ENCODE results near the gene PPBP. TPM values are rescaled to one million over a fixed set of nuclear protein-coding genes. Genes with fewer than 3 reads are reported as not detected.

PPBP gene
- total and polyA plus RNA-seq, 9 of the 15 experiments (the other 6 are each of a cell fraction or from before 2014, with no cell fraction given) = 0.17 to 0.55 (median 0.29) TPM; not detected in 4

- no peak for TF ChIP-seq HDAC3 (IDR thresholded peaks at IDR 0.05; ENCODE audit: borderline replicate concordance, partially characterized antibody)
These were observed 35.7 kb upstream of the PPBP start (continued) for GRCh38 chr4:74023709-74024108.

GRCh38 chr4:74021601-74022000 lies 33.6 kb upstream of the PPBP start:
- Histone ChIP-seq H4K20me1 (replicated peaks; ENCODE audit: control insufficient read depth, insufficient read depth, low read length) (no peaks in the 10 kb centered on the region), H3K4me3 (no peak overlapping the region), H3K27ac (ENCODE audit: extremely low read depth, low read depth, low read length) (no peak overlapping the region), H3K27me3 (ENCODE audit: control insufficient read depth in 2 of 2, insufficient read depth in 2 of 2, low read length in 2 of 2) (no peaks in the 10 kb centered on the region), H3K4me2 (ENCODE audit: insufficient read depth, low read length) (no peak overlapping the region), H3K4me1 (replicated peaks in 1 of 2; ENCODE audit: control insufficient read depth in 2 of 2, insufficient read depth in 2 of 2, low read length in 2 of 2) (no peaks in the 10 kb centered on the region), H3K9ac (ENCODE audit: insufficient read depth in 1 of 2, low read depth in 2 of 2, low read length in 2 of 2) (no peak overlapping the region), H2AFZ (ENCODE audit: low read depth, low read length) (no peak overlapping the region), H3K9me3 (replicated peaks; ENCODE audit: control insufficient read depth, insufficient read depth, low read depth, low read length) (no peaks in the 10 kb centered on the region), H3K36me3 (ENCODE audit: control insufficient read depth, insufficient read depth, low read length) (no peaks in the 10 kb centered on the region), H3K9me1 (ENCODE audit: control insufficient read depth, insufficient read depth, low read length) (no peaks in the 10 kb centered on the region), H3K79me2 (ENCODE audit: control insufficient read depth, insufficient read depth, low read length) (no peaks in the 10 kb centered on the region)
- no TSS peak for BruUV-seq (replicated peaks)
- intact Hi-C loops (cut with micrococcal nuclease) = no loop called here
- 12% methylated on average over 2 of the region's 2 CpGs for WGBS (ENCODE audit: insufficient coverage, low coverage, missing lambda C conversion rate)
- DNase-seq (ENCODE audit: extremely low read depth in 1 of 4, low spot score in 3 of 4) (no peak), FAIRE-seq (no peak), ATAC-seq (no peak)
- in situ Hi-C loops (cut with MboI) = no loop called here
- no peak for TF ChIP-seq MAFK (IDR thresholded peaks at IDR 0.05; ENCODE audit: low read length)
- no peak for TF ChIP-seq ZKSCAN8 (CRISPR knock-in tag; IDR thresholded peaks at IDR 0.05)
- TF ChIP-seq HCFC1 (IDR thresholded peaks at IDR 0.05; ENCODE audit: low read depth, low read length) = no peak
- TF ChIP-seq LARP7 (IDR thresholded peaks at IDR 0.05) = no peak
- TF ChIP-seq ZNF583 (CRISPR knock-in tag; IDR thresholded peaks at IDR 0.05) = no peak
- no peak for TF ChIP-seq ZBTB5 (IDR thresholded peaks at IDR 0.05)
- TF ChIP-seq TRIM28 (IDR thresholded peaks at IDR 0.05) = no peak
- no peak for TF ChIP-seq SAP30 (IDR thresholded peaks at IDR 0.05; ENCODE audit: borderline replicate concordance, insufficient read depth, low read depth, low read length, poor library complexity, severe bottlenecking)
- no peak for TF ChIP-seq PRPF4 (IDR thresholded peaks at IDR 0.05; ENCODE audit: insufficient read depth, low read depth, low read length, poor library complexity, severe bottlenecking)
- TF ChIP-seq LEF1 (IDR thresholded peaks at IDR 0.05) = no peak
- no peak for TF ChIP-seq MEF2D (tag; conservative IDR thresholded peaks at IDR 0.05; ENCODE audit: low read depth)
- ChIA-PET CTCF (ENCODE audit: low intra/inter-chr PET ratio) (no interaction called here), POLR2A (no interaction called here)

All from K562 (cell line).